HG03378 (cell line): ENCODE data around the gene PSMD6.

Source experiments
- ATAC-seq: cut with Tn5 transposase; IDR thresholded peaks from one replicate; pipeline ENCODE4 v1.9.1; 2021; ENCODE audit warnings: mild to moderate bottlenecking, moderate library complexity; ENCODE audit not compliant: unreplicated experiment

The PSMD6 gene

DNA sequence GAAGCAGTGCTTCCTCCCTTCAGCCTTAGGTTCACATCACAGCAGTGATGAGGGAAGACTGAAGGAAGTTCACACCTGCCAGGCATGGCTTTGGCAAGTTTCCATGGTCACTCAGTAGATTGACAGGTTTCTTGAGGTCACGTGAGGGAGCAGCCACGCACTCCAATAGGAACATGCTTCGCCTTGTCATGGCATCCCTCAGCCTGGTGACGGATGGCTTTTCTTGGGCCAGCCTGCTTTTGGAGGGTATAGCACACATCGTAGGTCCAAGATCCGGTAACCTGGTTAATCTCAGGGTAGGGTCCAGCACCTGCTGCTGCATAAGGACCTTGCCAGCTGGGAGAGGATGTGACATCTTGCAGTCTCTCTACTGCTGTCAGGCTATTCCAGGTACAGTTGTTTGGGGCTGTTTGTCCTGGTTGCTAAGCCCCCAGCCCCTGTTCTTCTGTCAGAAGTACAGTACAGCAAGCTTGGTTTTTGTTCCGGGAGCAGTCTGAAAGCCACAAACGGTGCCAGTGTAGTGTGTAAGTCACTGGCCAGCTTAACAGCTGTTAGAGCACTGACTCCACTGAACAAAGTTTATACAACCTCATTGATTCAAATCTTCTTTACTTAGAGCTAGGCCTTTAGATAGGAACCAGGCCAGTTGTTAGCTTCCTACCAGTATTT, 42.3 kb downstream of the PSMD6 start:
- ATAC-seq, result no peak

DNA sequence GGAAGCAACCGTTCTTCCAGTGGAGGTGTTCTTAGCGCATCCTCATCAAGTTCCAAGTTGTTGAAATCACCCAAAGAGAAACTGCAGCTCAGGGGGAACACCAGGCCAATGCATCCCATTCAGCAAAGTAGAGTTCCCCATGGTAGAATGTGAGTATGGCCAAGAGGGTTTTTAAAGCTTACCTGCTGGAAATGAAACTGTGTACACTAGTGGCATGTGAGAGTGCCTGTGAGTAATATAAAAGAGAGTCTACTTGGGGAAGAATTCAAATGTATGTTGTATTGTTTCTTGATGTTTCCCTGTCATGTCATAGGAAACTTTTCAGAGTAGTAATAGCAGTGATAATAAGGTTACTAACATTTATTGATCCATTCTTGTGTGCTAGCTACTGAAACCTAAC, 43.3 kb downstream of the PSMD6 start:
- no peak for ATAC-seq

DNA sequence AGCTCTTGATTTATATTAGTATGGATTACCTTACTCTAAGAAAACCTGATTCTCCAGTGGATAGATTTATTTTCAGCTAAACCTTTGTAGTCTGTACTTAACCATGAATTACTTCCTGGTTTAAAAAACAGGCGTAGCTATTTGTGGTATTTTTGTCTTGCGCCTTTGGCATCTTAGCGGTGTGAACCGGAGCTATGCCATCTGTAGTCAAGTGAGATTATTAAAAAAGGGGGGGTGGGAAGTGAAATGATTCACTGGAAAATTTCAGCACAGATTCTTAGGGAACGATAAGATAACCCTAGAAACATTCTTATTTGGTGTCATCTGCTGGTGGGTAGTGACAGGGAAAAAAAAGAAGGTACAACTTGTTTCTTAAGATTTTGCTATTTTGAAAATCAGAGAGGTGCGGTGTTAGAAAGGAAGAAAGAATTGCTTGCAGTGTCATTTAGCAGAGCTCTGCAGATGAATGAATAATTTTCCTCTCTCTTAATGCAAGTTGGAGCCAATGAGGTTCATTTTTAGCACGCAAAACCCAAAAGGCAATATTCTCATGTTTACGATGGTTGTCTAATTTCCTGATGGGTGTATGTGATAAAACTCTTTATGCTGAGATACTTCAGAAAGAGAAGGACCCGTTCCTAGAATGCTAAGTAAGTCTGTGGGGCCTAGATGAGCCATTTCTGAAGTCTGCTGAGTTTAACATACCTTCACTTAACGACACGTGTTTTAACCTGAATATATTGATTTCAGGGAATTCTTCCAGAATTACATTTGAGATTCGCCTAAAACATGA, 44.0 kb downstream of the PSMD6 start:
- no peak for ATAC-seq

DNA sequence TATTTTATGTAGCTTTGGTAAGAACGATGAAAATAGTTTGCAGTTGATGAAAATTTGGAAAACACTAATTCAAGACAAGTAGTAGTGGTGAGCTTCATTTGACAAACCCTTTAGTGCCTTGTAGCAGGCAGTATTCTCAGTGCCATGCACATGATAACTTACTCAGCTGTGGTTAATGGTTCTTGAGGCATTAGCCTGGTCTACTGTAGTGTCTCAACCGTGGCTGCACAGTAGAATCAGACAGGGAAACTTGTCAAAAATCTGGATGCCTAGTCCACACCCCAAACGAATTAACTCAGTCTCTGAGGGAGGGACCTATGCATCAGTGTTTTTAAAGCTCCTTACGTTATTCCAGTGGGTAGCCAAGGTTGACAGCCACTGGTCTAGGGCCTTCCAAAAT, 45.4 kb downstream of the PSMD6 start:
- ATAC-seq, result no peak

DNA sequence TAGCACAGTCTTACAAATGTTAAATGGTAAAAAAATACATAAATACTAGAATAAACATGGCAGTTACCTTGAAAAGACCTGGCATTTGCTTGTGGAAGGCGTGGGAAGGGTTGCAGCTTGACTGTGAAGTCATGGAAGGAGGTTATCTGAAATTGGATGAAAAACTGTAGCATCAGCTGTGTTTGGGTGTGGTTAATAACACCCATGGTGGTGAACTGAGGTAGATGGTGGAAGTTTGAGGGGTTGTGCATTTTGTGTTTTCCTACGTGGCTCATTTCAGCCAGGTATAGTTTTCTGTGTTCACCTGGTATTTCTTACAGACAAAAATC, 46.5 kb downstream of the PSMD6 start:
- ATAC-seq, result no peak

DNA sequence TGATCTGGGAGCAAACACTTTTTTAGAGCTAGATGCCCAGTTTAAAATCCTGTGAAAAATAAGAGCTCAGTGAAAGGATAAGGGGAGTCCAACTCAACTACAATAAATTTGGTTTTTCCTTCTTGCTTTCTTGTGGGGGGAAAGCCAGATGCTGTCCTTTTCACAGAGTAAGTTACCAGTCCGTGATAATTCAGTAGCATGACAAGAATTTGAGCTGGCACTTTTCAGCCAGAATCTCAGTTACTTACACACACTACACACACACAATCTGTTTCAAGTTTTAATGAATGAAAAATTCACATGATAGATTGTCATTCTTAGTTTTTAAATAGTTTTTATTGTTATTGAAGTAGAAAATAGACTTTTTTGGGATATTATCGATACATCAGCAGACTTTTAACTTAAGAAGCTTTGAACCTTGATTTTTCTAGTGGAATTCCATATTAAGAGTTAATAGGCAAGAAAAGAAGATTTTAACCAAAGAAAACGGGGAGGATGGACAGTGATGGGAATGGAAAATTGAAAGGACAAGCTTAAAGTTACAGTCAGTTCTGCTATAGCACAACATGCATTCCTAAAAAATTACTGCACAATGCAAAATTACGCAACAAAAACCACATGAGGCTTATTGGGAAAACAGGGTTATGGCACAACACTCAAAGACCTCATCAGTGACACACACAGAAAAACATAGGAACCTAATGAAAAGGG, 47.0 kb downstream of the PSMD6 start:
- no peak for ATAC-seq

DNA sequence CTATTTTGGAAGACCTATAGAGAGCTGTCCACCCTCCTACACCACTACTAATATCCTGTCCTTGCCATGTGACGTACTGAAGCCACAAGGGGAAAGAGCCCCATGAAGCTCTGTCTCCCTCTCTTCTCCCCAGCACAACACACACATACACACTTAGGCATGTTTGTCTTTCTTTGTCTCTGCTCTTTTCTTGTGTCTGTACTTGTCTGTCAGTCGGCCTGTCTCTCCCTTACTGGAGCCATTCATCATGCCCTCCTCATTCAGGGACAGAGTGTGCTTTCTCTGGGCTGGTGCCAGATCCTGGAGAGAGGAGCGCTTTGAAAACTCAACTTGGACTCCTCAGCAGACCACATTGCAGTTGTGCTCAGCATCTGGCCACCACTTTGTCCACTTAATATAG, 47.6 kb downstream of the PSMD6 start:
- no peak for ATAC-seq

DNA sequence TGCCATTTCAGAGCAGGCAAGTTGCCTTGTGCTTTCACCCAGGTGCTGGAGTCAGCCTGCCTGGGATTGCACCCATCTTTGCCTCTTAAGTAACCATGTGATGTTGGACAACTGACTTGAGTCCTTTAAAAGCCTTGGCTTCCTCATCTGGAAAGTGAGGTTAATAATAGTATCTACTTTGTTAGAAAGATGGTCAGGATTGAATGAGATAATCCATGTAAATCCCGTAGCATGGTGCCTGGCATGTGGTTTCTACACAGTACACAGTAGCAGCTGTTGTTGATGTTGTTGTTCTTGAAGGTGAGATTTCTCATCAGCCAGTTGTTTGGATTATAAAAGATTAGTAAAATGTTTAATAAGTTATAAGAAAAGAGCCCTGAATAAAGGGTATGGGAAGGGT, 48.8 kb downstream of the PSMD6 start:
- no peak for ATAC-seq

DNA sequence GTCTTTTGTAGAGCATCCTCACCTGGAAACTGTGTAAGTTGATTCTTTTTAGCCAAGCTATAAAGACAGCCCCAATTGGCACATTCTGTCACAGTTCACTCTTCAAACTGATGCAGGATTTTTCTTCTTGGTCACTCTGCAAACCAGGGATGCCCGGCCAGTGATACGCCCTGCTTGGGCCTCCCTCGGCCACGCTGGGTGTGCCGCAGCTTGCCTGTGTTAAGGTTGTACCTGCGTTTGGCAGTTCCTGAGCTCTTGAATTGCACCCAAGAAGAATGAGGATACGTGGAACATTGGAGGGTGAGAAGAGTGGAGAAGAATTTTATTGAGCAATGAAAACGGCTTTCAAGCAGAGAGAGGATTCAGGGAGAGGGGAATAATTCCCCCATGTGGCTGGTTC, 49.9 kb downstream of the PSMD6 start:
- no peak for ATAC-seq

DNA sequence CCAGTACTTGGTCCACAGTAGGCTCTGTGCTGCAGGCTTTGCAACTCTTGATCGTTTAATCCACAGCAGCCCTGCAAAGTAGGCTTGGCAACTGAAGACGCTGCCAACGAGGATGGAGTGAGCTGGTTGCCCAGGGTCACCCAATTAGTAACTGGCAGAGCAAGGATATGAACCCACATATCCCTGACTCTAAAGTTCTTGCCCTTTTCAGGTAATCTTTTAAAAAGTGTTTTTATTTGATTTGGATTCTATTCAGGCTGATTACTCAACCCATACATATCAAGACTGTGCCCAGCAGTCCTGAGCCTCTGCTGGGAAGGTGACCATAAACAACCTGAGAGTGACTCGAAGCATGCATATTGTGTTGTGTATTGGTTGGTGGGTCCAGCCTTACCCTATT, 50.3 kb downstream of the PSMD6 start:
- ATAC-seq, result no peak

DNA sequence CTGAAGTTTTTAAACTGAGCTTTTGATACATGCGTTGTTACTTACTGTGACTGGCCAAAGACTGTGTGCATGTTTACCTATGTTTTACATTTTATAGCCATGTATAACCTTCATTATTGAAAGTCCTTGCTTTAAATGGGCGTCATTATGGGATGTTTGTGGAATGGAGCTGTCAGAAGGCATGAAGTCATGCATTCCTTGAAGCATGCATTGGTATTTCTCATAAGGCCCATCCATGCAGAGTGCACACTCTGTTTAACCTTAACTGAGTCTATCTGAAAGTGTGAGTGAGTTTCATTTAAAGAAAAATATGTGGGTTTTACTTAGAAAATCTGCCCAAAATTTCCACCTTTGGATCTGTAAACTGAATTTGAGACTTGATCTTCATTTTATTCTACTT, 51.1 kb downstream of the PSMD6 start:
- ATAC-seq, result no peak

DNA sequence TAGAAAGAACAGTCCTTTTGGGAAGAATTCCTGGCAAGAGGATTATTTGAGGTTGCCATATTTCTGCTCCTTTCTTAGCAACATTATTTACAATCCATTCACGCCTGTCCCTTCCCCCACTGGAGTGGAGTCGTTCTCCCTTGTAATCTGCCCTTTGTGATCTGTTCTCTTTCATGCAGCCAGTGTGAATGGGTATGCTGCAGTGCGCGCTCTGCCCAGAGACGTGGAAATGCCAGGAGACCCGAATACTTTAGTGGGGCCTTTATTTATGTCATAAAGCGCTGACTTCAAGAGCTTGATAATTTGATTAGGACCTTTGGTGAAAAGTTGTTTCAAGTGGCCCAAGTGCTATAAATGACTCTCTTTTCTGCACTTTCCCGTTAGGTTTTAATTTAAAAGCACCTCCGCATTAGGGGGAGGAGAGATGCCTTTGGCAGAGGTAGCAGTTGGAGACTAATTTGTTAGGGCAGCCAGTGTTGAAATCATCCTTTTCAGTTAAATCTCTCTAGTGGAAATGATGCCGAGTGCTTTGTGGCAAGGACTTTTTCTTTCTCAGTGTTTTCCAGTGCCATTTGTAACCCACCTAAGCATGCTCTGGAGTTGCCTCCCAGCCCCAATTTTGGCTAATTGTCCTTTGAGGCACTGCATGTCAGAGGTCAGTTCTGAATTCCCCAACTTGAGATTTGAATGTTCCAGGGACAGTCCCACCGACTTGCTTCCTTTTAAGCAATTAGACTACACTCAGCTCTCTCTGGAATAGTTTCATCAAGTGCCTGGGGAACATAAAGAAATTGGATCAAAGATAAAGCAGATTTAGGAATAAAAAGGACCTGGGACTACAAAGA, 52.4 kb downstream of the PSMD6 start:
- no peak for ATAC-seq

DNA sequence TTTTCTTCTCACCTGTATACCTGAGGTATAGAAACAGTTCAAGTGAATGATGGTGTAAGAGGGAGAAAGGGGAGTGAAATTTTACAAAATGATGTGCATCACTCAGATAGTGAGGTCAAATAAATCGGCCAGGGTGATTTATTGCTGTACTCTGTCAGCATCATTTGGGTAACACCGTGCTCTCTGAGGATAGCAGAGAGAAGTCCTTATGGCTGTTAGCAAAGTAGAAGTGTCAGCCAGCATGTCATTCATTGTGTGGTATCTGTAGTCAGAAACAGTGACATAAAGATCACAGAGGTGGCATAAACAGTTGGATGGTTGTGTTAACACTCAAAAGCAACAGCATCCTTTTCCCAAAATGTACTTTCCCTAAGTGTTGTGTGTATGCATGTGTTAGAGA, 53.4 kb downstream of the PSMD6 start:
- no peak for ATAC-seq

DNA sequence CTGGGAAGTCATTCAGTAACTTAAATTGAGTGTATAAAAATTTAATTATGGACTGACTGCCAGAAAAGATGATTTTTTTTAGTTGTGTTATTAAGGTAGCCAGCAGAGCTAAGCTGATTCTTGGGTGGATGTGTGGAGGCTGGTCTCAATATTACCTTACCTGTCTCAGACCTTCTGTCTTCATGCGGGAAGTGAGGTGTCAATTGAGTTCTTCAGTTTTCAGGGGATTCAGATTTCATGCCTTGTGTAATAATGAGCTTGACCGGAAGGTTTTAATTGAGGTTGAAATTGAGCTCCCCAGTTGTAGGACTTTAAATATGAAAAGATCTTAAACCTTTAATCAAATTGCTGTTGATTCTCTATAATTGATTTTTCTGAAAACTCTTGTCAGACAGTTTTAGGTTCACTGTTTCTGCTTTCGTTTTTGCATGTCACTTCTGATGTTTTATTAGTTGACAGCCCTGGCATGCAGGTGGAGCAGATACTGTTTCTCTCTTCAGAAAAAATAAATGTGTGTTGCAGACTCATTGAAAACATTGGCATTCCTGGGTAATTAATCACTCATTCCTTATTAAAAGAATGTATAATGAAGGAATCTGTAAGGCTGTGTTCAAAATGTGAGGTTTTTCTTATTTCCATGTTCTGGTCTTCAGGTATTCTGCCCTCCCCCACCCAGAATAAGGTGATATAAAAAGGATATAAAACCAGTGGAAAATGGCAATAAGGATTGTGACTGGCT, 54.5 kb downstream of the PSMD6 start:
- peak; percentile 9 for ATAC-seq

DNA sequence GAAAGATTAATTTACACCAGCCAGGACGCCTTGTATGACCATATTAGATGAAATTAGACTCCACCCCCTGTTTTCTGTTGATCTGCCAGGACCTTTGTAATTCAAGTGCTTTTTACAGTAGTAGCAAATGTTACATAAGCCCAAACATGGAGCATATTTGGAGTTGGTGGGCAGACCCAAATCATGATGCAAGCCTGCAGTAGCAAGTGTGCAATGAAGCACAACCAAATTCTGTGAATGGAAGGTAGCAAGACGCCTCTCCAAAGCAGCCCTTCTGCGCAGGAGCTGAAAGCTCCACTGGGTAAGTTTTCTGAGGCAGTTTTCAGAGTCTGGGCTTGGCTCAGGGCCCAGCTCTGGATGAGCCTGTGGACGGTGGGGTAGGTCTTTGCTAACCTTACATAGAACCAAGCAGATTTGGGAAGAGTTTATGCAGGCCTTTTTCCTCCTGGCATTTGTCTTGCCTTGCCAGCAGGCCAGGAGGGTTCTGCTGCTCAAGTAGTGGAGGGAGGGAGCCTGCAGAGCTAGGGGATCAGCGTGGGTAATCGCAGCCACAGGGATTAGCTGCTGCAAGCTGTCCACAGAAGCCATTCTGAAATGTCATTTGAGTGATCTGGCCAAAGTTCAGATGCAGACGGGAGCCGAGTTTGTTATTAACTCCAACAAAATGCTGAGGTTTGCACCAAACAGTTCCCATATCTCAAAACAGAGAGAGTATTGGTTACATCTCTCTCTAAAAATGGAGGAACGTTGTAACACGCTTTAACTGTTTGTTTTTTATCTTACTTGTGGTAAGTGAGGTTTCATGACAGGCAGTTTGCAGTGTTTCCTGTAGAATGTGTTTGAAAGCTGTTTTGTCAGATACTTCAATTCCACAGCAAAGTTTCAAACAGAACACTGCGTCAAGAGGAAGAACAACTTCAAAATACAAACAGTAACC, 55.4 kb downstream of the PSMD6 start:
- peak; percentile 58 for ATAC-seq

DNA sequence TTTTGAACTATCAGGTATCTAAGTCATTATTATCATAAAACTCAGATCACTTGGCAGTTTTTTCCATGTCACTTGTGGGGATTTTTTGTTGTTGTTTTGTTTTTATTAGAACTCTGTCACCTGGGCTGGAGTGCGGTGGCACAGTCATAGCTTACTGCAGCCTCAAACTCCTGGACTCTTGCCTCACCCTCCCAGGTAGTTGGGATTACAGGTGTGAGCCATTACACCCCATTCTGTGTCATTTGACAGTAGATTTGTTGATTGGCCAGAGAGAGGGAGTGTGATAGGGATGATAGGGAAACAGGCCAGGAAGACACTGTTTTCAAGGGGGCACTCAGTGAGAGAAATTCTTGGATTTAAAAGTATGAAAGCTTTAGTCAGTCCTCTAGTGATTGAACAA, 56.4 kb downstream of the PSMD6 start:
- no peak for ATAC-seq

DNA sequence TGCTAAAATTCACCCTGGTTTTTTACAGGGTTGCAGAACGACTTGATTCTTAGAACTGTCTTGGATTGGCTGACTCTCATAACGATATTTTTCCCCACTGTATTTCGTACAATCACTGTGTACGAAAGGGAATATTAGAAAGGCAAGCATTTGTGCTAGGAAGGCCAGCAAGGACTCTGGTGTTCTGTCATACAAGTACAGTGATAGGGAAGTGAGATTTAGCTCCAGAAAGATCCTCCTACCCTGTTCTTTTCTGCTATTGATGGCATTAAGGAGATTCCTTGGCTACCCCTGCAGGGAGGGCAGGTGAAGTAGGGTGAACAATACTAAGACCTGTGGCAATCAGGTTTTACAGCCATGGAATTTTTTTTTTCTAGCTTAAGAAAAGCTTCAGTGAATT, 57.3 kb downstream of the PSMD6 start:
- ATAC-seq, result no peak

DNA sequence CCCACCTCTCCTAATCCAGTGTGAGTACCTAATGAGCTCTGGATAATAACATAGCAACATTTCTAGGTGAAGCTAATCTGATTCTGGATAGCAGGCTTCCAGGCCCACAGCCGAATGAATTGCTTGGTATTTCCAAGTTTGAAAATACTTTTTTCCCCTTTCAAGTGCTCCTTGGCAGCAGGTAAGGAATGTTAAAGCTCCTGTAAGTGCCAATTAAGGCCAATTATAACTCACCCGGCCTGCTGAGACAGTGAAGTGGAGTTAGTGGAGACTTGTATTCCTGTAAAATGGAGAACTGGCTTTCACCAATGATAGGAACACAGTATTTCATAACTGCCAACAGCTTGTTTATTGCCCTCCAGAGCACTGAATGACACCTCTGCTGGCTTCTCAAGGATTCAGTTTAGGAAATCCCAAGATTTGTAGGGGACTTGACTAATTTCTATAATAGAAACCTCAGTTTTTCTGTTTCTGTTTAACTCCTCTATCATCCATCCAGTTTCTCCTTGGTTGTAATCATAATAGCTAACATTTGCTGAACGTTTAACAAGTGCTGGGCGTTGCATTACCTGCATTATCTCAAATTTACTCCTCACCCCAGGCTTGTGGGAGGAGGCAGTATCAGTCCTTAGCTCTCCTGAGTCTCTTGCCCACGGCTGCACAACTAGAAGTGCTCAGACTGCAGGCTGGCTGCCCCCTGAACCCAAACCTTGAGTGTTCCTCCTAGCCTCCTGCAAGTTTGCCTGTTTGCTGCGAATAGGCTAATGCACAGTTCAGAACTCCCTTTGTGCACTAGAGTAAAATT, 58.4 kb downstream of the PSMD6 start:
- no peak for ATAC-seq

DNA sequence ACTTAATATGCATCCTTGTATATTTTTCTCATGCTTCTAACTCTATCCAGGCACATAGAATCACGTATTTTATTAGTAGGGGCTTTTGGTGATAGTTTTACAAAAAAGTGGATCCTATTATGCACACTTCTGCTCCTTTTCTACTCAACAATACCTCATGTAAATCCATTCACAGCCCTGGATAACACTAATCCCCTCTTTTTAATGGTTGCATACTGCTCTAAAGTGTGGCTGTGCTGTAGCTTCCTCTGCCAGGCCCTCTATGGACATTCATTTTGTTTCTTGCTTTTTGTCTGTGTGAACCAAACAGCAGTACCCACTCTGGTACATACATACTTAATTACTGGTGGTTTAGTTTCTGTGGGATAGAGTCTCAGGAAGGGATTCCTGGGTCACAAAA, 59.8 kb downstream of the PSMD6 start:
- ATAC-seq, result no peak
